Right atrium auricular region (tissue), 2 donors: ENCODE measurements around the gene INPP5A. TPM values are rescaled to one million over a fixed set of nuclear protein-coding genes. Genes with fewer than 3 reads are reported as not detected.

Experiments used
- DNase-seq: peaks from one replicate; pipeline ENCODE4 v3.0.0-alpha.2; 2019; ENCODE audit warnings: low spot score
- H3K27ac ChIP-seq, 2 donors: fragments of 200-600 bp; sonication (generic); 1 replicate in 1 of 2; 2 replicates in 1 of 2; pipeline ENCODE4 v1.5.1; 2016 to 2019
- H3K27me3 ChIP-seq, 2 donors: fragments of 200-600 bp; sonication (generic); one replicate each; pipeline versions ENCODE4 v1.5.1 to v1.6.0; 2017 to 2019
- H3K36me3 ChIP-seq: fragments of 200-600 bp; sonication (generic); one replicate; pipeline ENCODE4 v1.5.1; 2016
- H3K4me1 ChIP-seq, 2 donors: fragments of 200-600 bp; sonication (generic); one replicate each; pipeline versions ENCODE4 v1.5.1 to v1.6.0; 2017 to 2019
- H3K4me3 ChIP-seq, 2 donors: fragments of 200-600 bp; sonication (generic); 1 replicate in 1 of 2; 2 replicates in 1 of 2; pipeline ENCODE4 v1.5.1; 2017 to 2019; ENCODE audit warnings: mild to moderate bottlenecking in 1 of 2, moderate library complexity in 1 of 2
- H3K9me3 ChIP-seq, 2 donors: fragments of 200-600 bp; sonication (generic); one replicate each; pipeline ENCODE4 v1.5.1; 2019
- CTCF ChIP-seq, 2 donors: fragments of 200-600 bp; sonication (generic); IDR thresholded peaks; one replicate each; pipeline ENCODE4 v1.5.1; 2019; ENCODE audit warnings: antibody characterized with exemption in 2 of 2
- total RNA-seq, 2 donors: library from RNA; depleted of rRNA; stranded (reverse); fragments of >200 nt; gene quantifications; one replicate each; pipeline ENCODE4 v1.1.0, GENCODE V29; 2016

INPP5A gene
- total RNA-seq, 2 donors from 2014 or later: 116 to 143 TPM

DNA sequence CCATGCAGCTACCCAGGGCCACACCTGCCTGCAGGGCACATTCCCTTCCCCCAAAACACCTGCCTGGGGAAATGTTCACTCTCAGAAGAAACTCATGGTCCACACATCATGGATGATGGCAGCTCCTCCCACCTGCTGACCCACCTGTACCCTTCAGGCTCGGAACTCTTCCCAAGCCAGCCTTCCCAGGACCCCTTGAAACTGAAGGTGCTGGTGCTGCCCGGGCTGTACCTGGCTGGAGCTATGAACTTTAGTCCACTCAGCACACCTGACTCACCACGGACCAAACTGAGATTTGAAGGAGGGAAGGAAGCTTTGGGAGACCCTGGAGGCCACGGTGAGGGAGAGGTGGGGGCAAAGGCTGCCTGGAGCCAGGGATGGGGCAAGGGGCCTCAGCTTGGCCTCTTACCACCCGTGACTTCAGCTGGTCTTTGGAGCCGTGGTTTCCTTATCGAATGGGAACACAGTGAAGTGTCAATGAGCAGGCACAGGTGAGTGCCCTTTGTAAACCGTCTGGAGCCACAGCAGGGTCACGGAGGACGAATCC, 30.1 kb upstream of the INPP5A start:
- Histone ChIP-seq H3K4me3 (no peak overlapping the region), H3K27me3 (no peaks in the 10 kb centered on the region), H3K9me3 (no peaks in the 10 kb centered on the region), H3K4me1 (peaks cover 0 to 41% of the 10 kb centered on the region in 2 donors), H3K27ac (peak overlapping the region; percentile 69 to 75), H3K36me3 (no peaks in the 10 kb centered on the region)
- TF ChIP-seq CTCF (IDR thresholded peaks at IDR 0.05): no peak
- no peak for DNase-seq

- DNase-seq: no peak
- Histone ChIP-seq H3K36me3 (no peaks in the 10 kb centered on the region), H3K4me3 (no peak overlapping the region), H3K27ac (peak overlapping the region; percentile 69 to 75), H3K4me1 (peaks cover 0 to 41% of the 10 kb centered on the region in 2 donors), H3K27me3 (no peaks in the 10 kb centered on the region), H3K9me3 (no peaks in the 10 kb centered on the region)
- TF ChIP-seq CTCF (IDR thresholded peaks at IDR 0.05): no peak
Measured at GRCh38 chr10:132507956-132508490, 29.6 kb upstream of the INPP5A start.

DNA sequence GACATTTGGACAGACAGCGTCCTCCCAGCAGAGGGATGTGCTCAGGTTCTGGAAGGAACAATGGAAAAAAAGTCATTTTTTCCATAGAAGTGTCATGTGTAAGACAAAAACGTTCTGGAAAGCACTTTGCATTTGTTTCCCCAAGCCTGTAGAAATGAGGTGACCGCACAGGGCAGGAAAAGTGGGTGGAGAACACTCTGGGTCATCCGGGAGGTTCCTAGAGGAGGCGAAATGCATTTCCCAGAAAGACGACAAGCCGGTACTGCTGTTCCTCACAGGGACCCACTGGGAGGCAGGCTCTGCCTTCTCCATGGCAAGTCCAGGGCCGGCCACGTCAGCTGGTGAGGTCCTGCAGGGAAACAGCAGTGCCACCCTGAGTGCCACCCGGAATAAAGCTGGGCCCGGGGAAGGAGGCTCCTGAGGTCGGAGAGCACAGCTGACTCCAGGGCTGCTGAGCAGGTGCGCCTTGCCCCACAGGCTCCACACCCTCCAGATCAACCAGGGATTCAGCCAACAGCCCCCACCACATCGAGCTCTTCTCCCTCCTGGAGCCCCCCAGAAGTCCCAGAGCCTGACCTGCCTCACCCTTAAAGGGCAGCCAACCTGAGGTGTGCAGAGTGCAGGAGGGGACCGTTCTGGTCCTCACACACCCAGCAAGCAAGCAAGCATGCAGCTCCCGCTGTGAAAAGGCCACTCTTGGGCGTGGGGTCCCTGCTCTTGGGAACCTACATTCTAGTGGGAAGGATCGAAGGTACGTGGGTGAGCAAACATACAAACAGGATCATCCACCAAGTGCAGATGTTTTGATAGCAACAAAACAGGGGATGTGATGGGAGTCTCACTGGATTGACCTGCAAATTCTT, 28.8 kb upstream of the INPP5A start:
- no peak for DNase-seq
- Histone ChIP-seq H3K4me3 (no peak overlapping the region), H3K27me3 (no peaks in the 10 kb centered on the region), H3K4me1 (peaks cover 0 to 37% of the 10 kb centered on the region in 2 donors), H3K9me3 (no peaks in the 10 kb centered on the region), H3K27ac (peak overlapping the region; percentile 69 to 75), H3K36me3 (no peaks in the 10 kb centered on the region)
- TF ChIP-seq CTCF (IDR thresholded peaks at IDR 0.05): peak in 1 of 2 donors; percentile 64

DNA sequence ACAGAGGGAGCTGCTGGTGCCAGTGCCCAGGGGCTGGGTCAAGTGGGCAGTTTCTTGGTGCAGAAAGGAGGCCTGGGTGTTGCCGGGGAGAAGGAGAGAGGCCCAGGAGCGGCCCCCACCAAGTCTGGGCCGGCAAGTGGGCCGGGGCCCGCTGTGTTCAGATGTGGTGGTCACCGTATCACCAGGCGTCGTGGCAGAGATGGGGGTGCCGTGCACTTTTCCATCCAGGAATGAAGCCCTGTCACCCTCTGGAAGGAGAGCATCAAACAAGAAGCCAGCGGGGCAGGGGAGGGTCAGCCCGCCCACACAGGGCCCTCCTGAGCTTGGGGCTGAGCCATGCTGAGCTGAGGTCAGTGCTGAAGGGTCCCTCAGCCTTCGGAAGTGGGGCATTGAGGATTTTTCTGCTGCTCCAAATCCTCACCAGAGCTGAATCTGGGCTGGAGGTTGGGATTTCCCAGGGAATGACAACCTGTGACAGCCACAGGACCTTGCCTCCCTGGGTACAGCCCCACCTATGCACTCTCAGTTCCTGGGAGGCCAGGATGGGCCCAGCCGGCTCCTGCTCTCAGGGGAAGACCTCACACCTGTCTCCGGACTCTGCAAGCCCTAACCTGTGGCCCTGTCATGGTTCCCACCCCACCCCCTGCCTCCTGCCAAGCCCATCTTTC, 27.9 kb upstream of the INPP5A start:
- Histone ChIP-seq H3K4me1 (peaks cover under 1 to 29% of the 10 kb centered on the region in 2 donors), H3K4me3 (no peak overlapping the region), H3K9me3 (no peaks in the 10 kb centered on the region), H3K36me3 (no peaks in the 10 kb centered on the region), H3K27me3 (no peaks in the 10 kb centered on the region), H3K27ac (peak overlapping the region in 1 of 2 donors; percentile 69)
- no peak for TF ChIP-seq CTCF (IDR thresholded peaks at IDR 0.05)
- no peak for DNase-seq

- TF ChIP-seq CTCF (IDR thresholded peaks at IDR 0.05): no peak
- no peaks in the 10 kb centered on the region for H3K27me3 ChIP-seq
- H3K4me3 ChIP-seq: no peak overlapping the region
- H3K36me3 ChIP-seq: no peaks in the 10 kb centered on the region
- H3K4me1 ChIP-seq: peaks cover 3 to 30% of the 10 kb centered on the region in 2 donors
- DNase-seq: no peak
- H3K9me3 ChIP-seq: no peaks in the 10 kb centered on the region
- H3K27ac ChIP-seq: peak overlapping the region in 1 of 2 donors; percentile 69
Measured at GRCh38 chr10:132510174-132510611, 27.4 kb upstream of the INPP5A start.
